Activated B cell treated with CpG ODN at 0.5 μM for 24 hours (primary cell): ENCODE measurements around the gene TMEM245. TPM values are rescaled to one million over a fixed set of nuclear protein-coding genes. Genes with fewer than 3 reads are reported as not detected.
A peak's percentile ranks its signal among the peaks of the same experiment; 100 is the strongest.

Source experiments
- ATAC-seq: fragments of 200-7000 bp; cut with Tn5 transposase; one replicate; pipeline ENCODE4 v1.10.0; 2021; ENCODE audit warnings: low read depth, mild to moderate bottlenecking, moderate library complexity
- CTCF ChIA-PET: fragments of 350-600 bp; sonication (Branson Sonifier 250); formaldehyde crosslinking; loops from one replicate; lab custom pipeline; 2021; ENCODE audit warnings: antibody characterized with exemption; lab: Charles Lee
- POLR2A ChIA-PET: fragments of 350-600 bp; sonication (Branson Sonifier 250); formaldehyde crosslinking; loops from one replicate; lab custom pipeline; 2021; ENCODE audit warnings: antibody characterized with exemption; lab: Charles Lee
- DNase-seq: peaks from one replicate; pipeline ENCODE4 v3.0.0; 2022
- H3K27ac Mint-ChIP-seq: one replicate; pipeline ENCODE4 v1.8.0; 2020; ENCODE audit warnings: mixed read lengths
- H3K27me3 Mint-ChIP-seq: one replicate; pipeline ENCODE4 v1.8.0; 2021; ENCODE audit warnings: mixed read lengths
- H3K36me3 Mint-ChIP-seq: one replicate; pipeline ENCODE4 v1.8.0; 2021; ENCODE audit warnings: low read depth, mixed read lengths
- H3K4me1 Mint-ChIP-seq: one replicate; pipeline ENCODE4 v1.8.0; 2021; ENCODE audit warnings: mixed read lengths
- H3K4me3 Mint-ChIP-seq: one replicate; pipeline ENCODE4 v1.8.0; 2020; ENCODE audit warnings: mild to moderate bottlenecking, mixed read lengths
- H3K9me3 Mint-ChIP-seq: one replicate; pipeline ENCODE4 v1.8.0; 2020; ENCODE audit warnings: mixed read lengths
- intact Hi-C: fragments of 100-400 bp; cut with micrococcal nuclease; formaldehyde crosslinking; loops from one replicate; pipeline ENCODE4 v1.15.1; 2024
- total RNA-seq: library from RNA; stranded (reverse); gene quantifications from 2 replicates; pipeline ENCODE4 v1.2.3, GENCODE V29; 2022
- TF ChIP-seq, protein P1 (sequence below): fragments of 200-600 bp; IDR thresholded peaks from one replicate; pipeline ENCODE4 v1.8.0; 2022; ENCODE audit warnings: antibody characterized with exemption, mild to moderate bottlenecking

TMEM245 gene
- 16.1 and 20.6 TPM in 2 replicates for total RNA-seq

GRCh38 chr9:109119439-109120203 lies at the start of gene TMEM245:
Gene TMEM245, minus strand, starts transcription at chr9:109119947. Its CDS starts 34 bp downstream, at chr9:109119913.
- H3K4me1 Mint-ChIP-seq = peaks cover 36% of the 10 kb centered on the region
- peaks cover 10% of the 10 kb centered on the region for H3K36me3 Mint-ChIP-seq
- peak within 1 kb of the TSS; percentile 88 for H3K4me3 Mint-ChIP-seq
- peak within 1 kb of the TSS; percentile 82 for H3K27ac Mint-ChIP-seq
- ChIA-PET POLR2A (interaction anchor here (0.6 to 1.6 kb wide), 10 partner anchors 10 to 1026 kb away, joined by 3 to 13 read pairs (median 4); partner anchors contain the start of gene ELP1), CTCF (no interaction called here)
- no peaks in the 10 kb centered on the region for H3K27me3 Mint-ChIP-seq
- TF ChIP-seq, protein P1, sequence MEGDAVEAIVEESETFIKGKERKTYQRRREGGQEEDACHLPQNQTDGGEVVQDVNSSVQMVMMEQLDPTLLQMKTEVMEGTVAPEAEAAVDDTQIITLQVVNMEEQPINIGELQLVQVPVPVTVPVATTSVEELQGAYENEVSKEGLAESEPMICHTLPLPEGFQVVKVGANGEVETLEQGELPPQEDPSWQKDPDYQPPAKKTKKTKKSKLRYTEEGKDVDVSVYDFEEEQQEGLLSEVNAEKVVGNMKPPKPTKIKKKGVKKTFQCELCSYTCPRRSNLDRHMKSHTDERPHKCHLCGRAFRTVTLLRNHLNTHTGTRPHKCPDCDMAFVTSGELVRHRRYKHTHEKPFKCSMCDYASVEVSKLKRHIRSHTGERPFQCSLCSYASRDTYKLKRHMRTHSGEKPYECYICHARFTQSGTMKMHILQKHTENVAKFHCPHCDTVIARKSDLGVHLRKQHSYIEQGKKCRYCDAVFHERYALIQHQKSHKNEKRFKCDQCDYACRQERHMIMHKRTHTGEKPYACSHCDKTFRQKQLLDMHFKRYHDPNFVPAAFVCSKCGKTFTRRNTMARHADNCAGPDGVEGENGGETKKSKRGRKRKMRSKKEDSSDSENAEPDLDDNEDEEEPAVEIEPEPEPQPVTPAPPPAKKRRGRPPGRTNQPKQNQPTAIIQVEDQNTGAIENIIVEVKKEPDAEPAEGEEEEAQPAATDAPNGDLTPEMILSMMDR = no peak
- ATAC-seq = peak; percentile 95
- intact Hi-C loops = loop anchor here (1.0 to 10.0 kb wide), 8 partner anchors 9 to 1835 kb away; partner anchors contain the start of genes ABITRAM, CTNNAL1, ELP1 and EPB41L4B
- no peaks in the 10 kb centered on the region for H3K9me3 Mint-ChIP-seq
- DNase-seq = peak; percentile 86

DNA sequence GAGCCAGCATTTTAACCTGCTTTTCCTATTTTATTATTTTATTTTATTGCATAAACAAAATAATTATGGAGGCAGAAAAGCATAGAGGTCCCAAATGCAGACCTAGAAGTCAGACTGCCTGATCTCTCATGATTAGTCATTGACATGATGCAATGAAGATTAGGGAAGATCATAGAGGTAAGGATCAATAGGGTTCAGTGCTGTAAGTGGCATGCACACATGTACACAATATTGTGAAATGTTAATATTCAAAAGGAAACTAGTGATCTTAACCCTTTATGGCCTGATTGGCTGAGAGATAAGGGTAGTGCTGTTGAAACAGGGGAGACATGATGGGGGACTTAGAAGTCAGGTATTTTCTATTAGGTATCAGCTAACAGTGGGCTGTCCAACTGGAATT lies 48.4 kb upstream of the TMEM245 start:
- H3K27me3 Mint-ChIP-seq = peaks cover 39% of the 10 kb centered on the region
- H3K4me3 Mint-ChIP-seq = no peak overlapping the region
- H3K36me3 Mint-ChIP-seq = no peaks in the 10 kb centered on the region
- ChIA-PET POLR2A (no interaction called here), CTCF (no interaction called here)
- H3K4me1 Mint-ChIP-seq = peaks cover 8% of the 10 kb centered on the region
- no peak overlapping the region for H3K27ac Mint-ChIP-seq
- TF ChIP-seq, protein P1 = no peak
- peaks cover 3% of the 10 kb centered on the region for H3K9me3 Mint-ChIP-seq
- DNase-seq (no peak), ATAC-seq (no peak)
- intact Hi-C loops = no loop called here

DNA sequence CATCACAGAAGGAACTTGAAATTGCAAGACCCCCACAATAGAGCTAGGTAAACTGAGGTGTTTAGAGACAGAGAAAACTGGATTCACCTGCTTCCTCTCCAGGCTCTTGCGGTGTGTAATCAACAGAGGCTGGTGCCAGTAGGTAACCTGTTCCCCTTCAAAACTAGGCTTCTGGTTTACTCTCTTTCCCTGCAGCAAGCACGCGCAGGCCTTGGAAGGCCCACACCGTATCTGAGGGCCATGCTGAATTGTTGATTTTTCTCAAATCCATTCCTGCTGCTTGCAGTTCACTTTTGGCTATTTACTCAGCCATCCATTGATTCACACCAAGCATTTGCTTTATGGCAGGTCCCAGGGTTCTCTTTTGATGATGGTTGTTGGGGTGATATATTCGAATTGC lies 48.0 kb upstream of the TMEM245 start:
- TF ChIP-seq, protein P1 = no peak
- Mint-ChIP-seq H3K4me3 (no peak overlapping the region), H3K27ac (no peak overlapping the region), H3K36me3 (no peaks in the 10 kb centered on the region), H3K27me3 (peaks cover 39% of the 10 kb centered on the region), H3K9me3 (peaks cover 3% of the 10 kb centered on the region), H3K4me1 (peaks cover 8% of the 10 kb centered on the region)
- ChIA-PET CTCF (no interaction called here), POLR2A (no interaction called here)
- ATAC-seq (no peak), DNase-seq (no peak)
- intact Hi-C loops = no loop called here

DNA sequence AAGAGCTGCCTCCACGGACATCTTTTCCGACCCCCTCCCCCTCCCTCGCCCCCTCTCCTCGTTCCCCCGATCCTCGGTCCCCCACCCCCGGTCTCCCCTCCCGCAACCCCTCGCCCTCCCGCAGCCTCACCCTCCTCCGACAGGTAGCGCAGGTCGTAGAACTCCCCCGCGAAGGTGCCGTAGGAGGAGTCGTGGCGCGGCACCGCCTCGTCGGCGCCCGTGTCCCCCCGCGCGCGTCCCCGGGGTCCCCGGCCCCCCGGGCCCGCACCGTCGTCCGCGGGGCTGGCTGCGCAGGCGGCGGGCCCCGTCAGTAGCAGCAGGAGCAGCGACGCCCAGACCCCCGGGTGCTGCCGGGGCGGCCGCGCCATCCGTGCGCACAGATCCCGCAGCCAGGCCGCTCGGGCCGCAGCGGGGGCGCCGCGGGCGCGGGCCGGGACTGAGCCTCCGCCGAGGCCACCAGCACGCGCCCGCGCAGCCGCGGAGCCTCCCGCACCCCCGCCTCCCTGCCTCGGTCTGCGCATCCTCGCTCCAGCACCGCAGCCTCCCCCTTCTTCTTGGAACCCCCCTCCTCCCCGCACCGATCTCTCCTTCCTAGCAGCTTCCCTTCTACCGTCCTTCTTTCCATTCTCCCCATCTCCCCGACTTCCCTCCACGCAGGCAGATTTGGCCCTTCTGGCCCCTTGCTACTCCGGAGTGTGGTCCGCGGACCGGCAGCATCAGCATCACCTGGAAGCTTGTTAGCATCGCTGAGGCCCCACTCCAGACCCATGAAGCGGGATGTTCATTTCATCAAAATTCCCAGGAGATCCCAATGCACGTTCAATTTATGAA lies 47.2 kb upstream of the TMEM245 start, which contains the start of gene FRRS1L:
Gene FRRS1L (minus strand): TSS at position 479 of the 831 bp plus-strand sequence. CDS start 111 bp downstream, at position 368.
- TF ChIP-seq, protein P1 = no peak
- POLR2A ChIA-PET = no interaction called here
- H3K27me3 Mint-ChIP-seq = peaks cover 39% of the 10 kb centered on the region
- DNase-seq (no peak), ATAC-seq (no peak)
- intact Hi-C loops = no loop called here
- H3K4me3 Mint-ChIP-seq = no peak within 1 kb of the TSS
- no peak within 1 kb of the TSS for H3K27ac Mint-ChIP-seq
- CTCF ChIA-PET = no interaction called here
- no peaks in the 10 kb centered on the region for H3K36me3 Mint-ChIP-seq
- H3K4me1 Mint-ChIP-seq = peaks cover 8% of the 10 kb centered on the region
- H3K9me3 Mint-ChIP-seq = peaks cover 3% of the 10 kb centered on the region
